PFSK-1 (cell line): Measurements from ENCODE around the gene PREX1.

Experiments
- POLR2AphosphoS5 ChIP-seq: IDR thresholded peaks from 2 replicates; pipeline ENCODE4 v1.6.1; 2012; ENCODE audit warnings: low read depth, mild to moderate bottlenecking, control low read depth, low read length, moderate library complexity
- SIN3A ChIP-seq: IDR thresholded peaks from 2 replicates; pipeline ENCODE4 v1.6.1; 2012; ENCODE audit warnings: mild to moderate bottlenecking, low read length, moderate library complexity, borderline replicate concordance; ENCODE audit not compliant: insufficient read depth
- TF ChIP-seq, protein P1 (sequence below), 2 experiments: IDR thresholded peaks; 2 replicates each; pipeline versions ENCODE4 v1.6.1 to v1.8.0; 2011 to 2012; ENCODE audit warnings: low read depth in 2 of 2, low read length in 2 of 2, control low read depth in 1 of 2, inconsistent platforms in 1 of 2, mild to moderate bottlenecking in 1 of 2, moderate library complexity in 1 of 2; ENCODE audit not compliant: insufficient read depth in 1 of 2

DNA sequence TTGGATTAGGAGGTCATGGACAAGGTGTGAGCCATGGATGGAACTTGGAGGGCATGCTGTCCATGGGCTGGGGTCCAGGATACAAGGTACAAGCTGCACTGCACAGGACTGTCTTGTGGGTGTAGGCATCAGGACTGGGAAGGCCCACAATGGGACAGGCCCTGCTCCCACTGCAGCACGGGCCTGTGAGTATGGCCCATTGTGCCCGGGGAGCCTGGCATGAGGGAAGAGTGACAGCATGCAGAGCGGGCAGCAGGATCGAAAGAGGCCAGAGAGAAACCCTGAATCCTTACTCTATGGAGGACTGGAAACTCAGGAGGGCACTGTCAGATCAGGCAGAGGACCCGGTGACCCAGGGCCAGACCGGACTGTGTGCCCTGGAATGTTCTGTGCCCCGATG, 211.3 kb downstream of the PREX1 start:
- no peak for TF ChIP-seq SIN3A
- TF ChIP-seq, protein P1, sequence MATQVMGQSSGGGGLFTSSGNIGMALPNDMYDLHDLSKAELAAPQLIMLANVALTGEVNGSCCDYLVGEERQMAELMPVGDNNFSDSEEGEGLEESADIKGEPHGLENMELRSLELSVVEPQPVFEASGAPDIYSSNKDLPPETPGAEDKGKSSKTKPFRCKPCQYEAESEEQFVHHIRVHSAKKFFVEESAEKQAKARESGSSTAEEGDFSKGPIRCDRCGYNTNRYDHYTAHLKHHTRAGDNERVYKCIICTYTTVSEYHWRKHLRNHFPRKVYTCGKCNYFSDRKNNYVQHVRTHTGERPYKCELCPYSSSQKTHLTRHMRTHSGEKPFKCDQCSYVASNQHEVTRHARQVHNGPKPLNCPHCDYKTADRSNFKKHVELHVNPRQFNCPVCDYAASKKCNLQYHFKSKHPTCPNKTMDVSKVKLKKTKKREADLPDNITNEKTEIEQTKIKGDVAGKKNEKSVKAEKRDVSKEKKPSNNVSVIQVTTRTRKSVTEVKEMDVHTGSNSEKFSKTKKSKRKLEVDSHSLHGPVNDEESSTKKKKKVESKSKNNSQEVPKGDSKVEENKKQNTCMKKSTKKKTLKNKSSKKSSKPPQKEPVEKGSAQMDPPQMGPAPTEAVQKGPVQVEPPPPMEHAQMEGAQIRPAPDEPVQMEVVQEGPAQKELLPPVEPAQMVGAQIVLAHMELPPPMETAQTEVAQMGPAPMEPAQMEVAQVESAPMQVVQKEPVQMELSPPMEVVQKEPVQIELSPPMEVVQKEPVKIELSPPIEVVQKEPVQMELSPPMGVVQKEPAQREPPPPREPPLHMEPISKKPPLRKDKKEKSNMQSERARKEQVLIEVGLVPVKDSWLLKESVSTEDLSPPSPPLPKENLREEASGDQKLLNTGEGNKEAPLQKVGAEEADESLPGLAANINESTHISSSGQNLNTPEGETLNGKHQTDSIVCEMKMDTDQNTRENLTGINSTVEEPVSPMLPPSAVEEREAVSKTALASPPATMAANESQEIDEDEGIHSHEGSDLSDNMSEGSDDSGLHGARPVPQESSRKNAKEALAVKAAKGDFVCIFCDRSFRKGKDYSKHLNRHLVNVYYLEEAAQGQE (IDR thresholded peaks at IDR 0.05; ENCODE audit: insufficient read depth in 1 of 2, low read depth in 2 of 2, low read length in 2 of 2) = no peak
- TF ChIP-seq POLR2AphosphoS5 = no peak
